Ovary (tissue), 9 donors: ENCODE measurements around the gene THRB. TPM values are rescaled to one million over a fixed set of nuclear protein-coding genes. Genes with fewer than 3 reads are reported as not detected.

Source experiments
- DNase-seq, 5 donors: peaks; one replicate each; pipeline ENCODE4 v3.0.0-alpha.2; 2019 to 2020
- H3K27ac ChIP-seq, 2 donors: fragments of 200-600 bp; one replicate each; pipeline versions ENCODE4 v1.5.1 to v1.8.0; 2019 to 2022
- H3K27me3 ChIP-seq: fragments of 200-600 bp; one replicate; pipeline ENCODE4 v1.8.0; 2022
- H3K36me3 ChIP-seq: fragments of 200-600 bp; sonication (generic); one replicate; pipeline ENCODE4 v1.5.1; 2019
- H3K4me1 ChIP-seq: one replicate; pipeline ENCODE4 v1.8.1; 2013; ENCODE audit warnings: mild to moderate bottlenecking, moderate library complexity; ENCODE audit not compliant: insufficient read depth
- H3K4me3 ChIP-seq: fragments of 200-600 bp; sonication (generic); one replicate; pipeline ENCODE4 v1.5.1; 2017
- H3K9me3 ChIP-seq, 2 donors: fragments of 200-600 bp in 1 of 2; sonication (generic) in 1 of 2; one replicate each; pipeline versions ENCODE4 v1.5.1 to v1.8.1; 2013 to 2019; ENCODE audit warnings: mild to moderate bottlenecking in 1 of 2, moderate library complexity in 1 of 2
- EP300 ChIP-seq: sonication (generic); formaldehyde crosslinking; IDR thresholded peaks from one replicate; pipeline ENCODE4 v1.6.1; 2017; ENCODE audit warnings: antibody characterized with exemption
- POLR2A ChIP-seq: fragments of 450-650 bp; IDR thresholded peaks from one replicate; pipeline ENCODE4 v1.6.1; 2017; ENCODE audit warnings: antibody characterized with exemption, mild to moderate bottlenecking, moderate library complexity
- WGBS, 3 donors: extraction: QIAGEN DNeasy Blood & Tissue Kit in 1 of 3; methylation state at CpG; one replicate each; pipeline versions ENCODE4 v1.1.5 to v1.1.7; 2013 to 2017; 5-methylcytosine and 5-hydroxymethylcytosine counted together
- intact Hi-C, 4 donors: fragments of 100-400 bp; cut with DNase I; formaldehyde crosslinking; loops; one replicate each; pipeline versions ENCODE4 v1.11.0 to v1.15.1; 2022 to 2023
- polyA plus RNA-seq, 2 donors: library from polyadenylated mRNA; stranded (reverse); fragments of 200-250 nt in 1 of 2; fragments of 350-450 nt in 1 of 2; fragmentation: Illumina TruSeq in 1 of 2; extraction: RNeasy Lipid Tissue Mini Kit (QIAGEN cat#74804) in 1 of 2; gene quantifications; one replicate each; pipeline ENCODE4 v1.2.3, GENCODE V29; 2013 to 2014
- total RNA-seq, 7 donors: library from RNA; depleted of rRNA in 2 of 7; stranded (reverse); fragments of >200 nt in 2 of 7; fragmentation: NEBNext Ultra II Directional in 3 of 7; extraction: Animal tissue kit (Norgen Biotek cat#: 25700) in 3 of 7; gene quantifications; one replicate each; pipeline versions ENCODE4 v1.1.0 to v1.2.4, GENCODE V29; 2016 to 2023
- TF ChIP-seq, protein P1 (sequence below), 3 donors: fragments of 450-650 bp in 2 of 3; fragments of 200-600 bp in 1 of 3; IDR thresholded peaks; one replicate each; pipeline versions ENCODE4 v1.5.1 to v1.8.0; 2016 to 2022; ENCODE audit warnings: antibody characterized with exemption in 3 of 3, mild to moderate bottlenecking in 1 of 3
- donor health status: DM: no; HTN: no; CAD: no; lungs with moderate emphysema.
- donor health status: DM: no; HTN: no; CAD: no.
- donor health status: Bipolar disorder and iron deficiency.
- donor health status: DM: yes; HTN: yes; CAD: no.
- donor health status: DM: no; HTN: no; CAD: no.
- donor health status: DM: yes; HTN: yes; CAD: no.

THRB gene
- total and polyA plus RNA-seq, 9 donors = 0.91 to 6.5 (median 3.2) TPM

GRCh38 chr3:24538891-24539290 lies 44.2 kb upstream of the THRB start:
- TF ChIP-seq POLR2A (no peak), EP300 (no peak)
- TF ChIP-seq, protein P1, sequence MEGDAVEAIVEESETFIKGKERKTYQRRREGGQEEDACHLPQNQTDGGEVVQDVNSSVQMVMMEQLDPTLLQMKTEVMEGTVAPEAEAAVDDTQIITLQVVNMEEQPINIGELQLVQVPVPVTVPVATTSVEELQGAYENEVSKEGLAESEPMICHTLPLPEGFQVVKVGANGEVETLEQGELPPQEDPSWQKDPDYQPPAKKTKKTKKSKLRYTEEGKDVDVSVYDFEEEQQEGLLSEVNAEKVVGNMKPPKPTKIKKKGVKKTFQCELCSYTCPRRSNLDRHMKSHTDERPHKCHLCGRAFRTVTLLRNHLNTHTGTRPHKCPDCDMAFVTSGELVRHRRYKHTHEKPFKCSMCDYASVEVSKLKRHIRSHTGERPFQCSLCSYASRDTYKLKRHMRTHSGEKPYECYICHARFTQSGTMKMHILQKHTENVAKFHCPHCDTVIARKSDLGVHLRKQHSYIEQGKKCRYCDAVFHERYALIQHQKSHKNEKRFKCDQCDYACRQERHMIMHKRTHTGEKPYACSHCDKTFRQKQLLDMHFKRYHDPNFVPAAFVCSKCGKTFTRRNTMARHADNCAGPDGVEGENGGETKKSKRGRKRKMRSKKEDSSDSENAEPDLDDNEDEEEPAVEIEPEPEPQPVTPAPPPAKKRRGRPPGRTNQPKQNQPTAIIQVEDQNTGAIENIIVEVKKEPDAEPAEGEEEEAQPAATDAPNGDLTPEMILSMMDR (IDR thresholded peaks at IDR 0.05) = no peak
- Histone ChIP-seq H3K27me3 (no peaks in the 10 kb centered on the region), H3K4me3 (no peak overlapping the region), H3K4me1 (no peaks in the 10 kb centered on the region), H3K9me3 (no peaks in the 10 kb centered on the region), H3K27ac (no peak overlapping the region), H3K36me3 (no peaks in the 10 kb centered on the region)
- DNase-seq = no peak
- intact Hi-C loops = no loop called here
- WGBS, 3 donors = 69 to 84% (median 83%) methylated on average over 2 of the region's 2 CpGs

DNA sequence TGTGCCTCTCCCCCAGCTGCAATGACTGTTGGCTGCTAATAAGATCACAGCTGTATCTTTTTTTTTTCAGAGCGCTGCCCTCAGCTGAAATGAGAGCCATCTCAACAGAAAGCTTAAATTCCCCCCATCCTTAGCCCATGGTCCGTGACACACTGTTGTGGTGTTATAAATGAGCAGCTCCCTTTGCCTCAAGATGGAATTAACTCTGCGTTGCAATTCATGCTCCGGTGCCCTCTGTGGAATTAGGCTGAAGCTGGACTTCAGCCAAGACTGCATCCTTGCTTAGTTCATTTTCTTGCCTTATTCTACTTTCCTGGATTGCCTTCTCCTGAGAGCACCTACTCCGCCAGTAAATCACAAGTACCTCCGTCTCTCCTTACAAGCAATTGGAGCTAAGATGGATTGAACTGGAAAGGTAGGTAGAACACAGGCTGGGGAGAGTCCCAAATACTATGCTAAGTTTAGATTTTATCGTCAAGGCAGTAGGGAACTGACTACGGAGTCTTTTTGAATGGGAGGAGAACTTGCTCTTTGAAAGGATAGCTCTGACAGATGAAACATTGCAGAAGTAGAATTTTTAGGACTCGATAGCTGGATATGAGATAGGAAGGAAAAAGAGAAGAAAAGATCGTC lies 39.0 kb upstream of the THRB start:
- H3K36me3 ChIP-seq = no peaks in the 10 kb centered on the region
- H3K4me3 ChIP-seq = no peak overlapping the region
- WGBS, 3 donors = 78 to 86% (median 81%) methylated on average over 10 of the region's 10 CpGs
- no peaks in the 10 kb centered on the region for H3K27me3 ChIP-seq
- intact Hi-C loops = no loop called here
- no peaks in the 10 kb centered on the region for H3K4me1 ChIP-seq
- H3K27ac ChIP-seq = no peak overlapping the region
- DNase-seq = no peak
- no peaks in the 10 kb centered on the region for H3K9me3 ChIP-seq
- TF ChIP-seq POLR2A (no peak), EP300 (no peak)
- TF ChIP-seq, protein P1 (IDR thresholded peaks at IDR 0.05) = no peak

DNA sequence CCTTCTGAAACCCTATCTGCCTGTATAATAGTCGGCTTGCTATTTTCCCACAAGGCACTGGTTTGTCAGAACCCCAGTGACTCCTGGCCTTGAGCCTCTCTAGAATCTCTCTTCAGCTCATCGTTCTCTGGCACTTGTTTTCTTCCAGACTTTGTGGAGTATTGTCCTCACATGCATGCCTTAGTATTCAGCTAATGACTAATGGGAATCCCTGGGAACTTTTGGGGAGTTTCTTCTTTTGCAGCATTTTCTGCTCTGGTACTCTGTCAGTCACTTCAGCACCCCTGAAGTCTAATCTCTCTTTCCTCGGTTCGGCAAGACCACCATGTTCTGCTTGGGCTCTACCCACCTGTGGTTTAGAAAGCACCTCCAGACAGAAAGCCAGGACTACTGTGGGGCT lies 35.8 kb upstream of the THRB start:
- Histone ChIP-seq H3K4me1 (no peaks in the 10 kb centered on the region), H3K4me3 (no peak overlapping the region), H3K9me3 (no peaks in the 10 kb centered on the region), H3K36me3 (no peaks in the 10 kb centered on the region), H3K27ac (no peak overlapping the region), H3K27me3 (no peaks in the 10 kb centered on the region)
- intact Hi-C loops = no loop called here
- TF ChIP-seq POLR2A (no peak), EP300 (no peak)
- TF ChIP-seq, protein P1 (IDR thresholded peaks at IDR 0.05) = no peak
- 53 to 71% (median 60%) methylated on average over 4 of the region's 4 CpGs for WGBS, 3 donors
- DNase-seq = no peak

DNA sequence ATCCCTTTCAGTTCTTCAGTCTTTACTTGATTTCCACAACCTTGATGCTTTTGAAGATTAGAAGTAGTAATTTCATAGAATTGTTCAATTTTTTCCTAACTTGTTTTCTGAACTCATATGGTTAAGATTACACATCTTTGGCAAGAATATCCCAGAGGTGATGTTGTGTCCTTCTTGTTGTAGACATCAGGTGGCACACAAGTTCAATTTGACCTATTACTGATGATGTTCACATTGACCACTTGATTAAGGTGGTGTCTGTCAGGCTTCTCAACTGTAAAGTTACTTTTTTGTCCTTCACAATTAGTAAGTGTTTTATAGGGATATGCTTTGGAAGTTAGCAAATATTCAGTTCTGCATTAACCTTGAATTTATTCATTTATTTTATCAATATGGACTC lies 34.6 kb upstream of the THRB start:
- intact Hi-C loops = no loop called here
- no peak for TF ChIP-seq POLR2A
- TF ChIP-seq, protein P1 (IDR thresholded peaks at IDR 0.05) = no peak
- no peak for TF ChIP-seq EP300
- Histone ChIP-seq H3K4me3 (no peak overlapping the region), H3K4me1 (no peaks in the 10 kb centered on the region), H3K36me3 (no peaks in the 10 kb centered on the region), H3K27ac (no peak overlapping the region), H3K9me3 (no peaks in the 10 kb centered on the region), H3K27me3 (no peaks in the 10 kb centered on the region)
- DNase-seq = no peak
